Measurements from ENCODE around the gene TMCO5A. TPM values are rescaled to one million over a fixed set of nuclear protein-coding genes. Genes with fewer than 3 reads are reported as not detected.

TMCO5A gene
- total RNA-seq, result not detected
- not detected for polyA plus RNA-seq
- long read RNA-seq, donor 1, result 0 reads
- long read RNA-seq, donor 2, result 0 reads

GRCh38 chr15:37934340-37934739 is at the start of gene TMCO5A:
Gene TMCO5A (plus strand): TSS chr15:37934640. CDS start chr15:37936324, 1,684 bp downstream.
- intact Hi-C loops (cut with DNase I; ENCODE audit: low total_unique reads), result no loop called here
- 63 to 73% (median 68%) methylated on average over 1 of the region's 1 CpG for WGBS, 5 donors
- TF ChIP-seq CTCF (IDR thresholded peaks at IDR 0.05 in 8 of 11, conservative IDR thresholded peaks at IDR 0.05 in 3 of 11) (no peak), POLR2AphosphoS5 (IDR thresholded peaks at IDR 0.05) (no peak), POLR2A (IDR thresholded peaks at IDR 0.05) (no peak)
- H3K9me3 ChIP-seq, result no peaks in the 10 kb centered on the region
- DNase-seq, result no peak
- no peaks in the 10 kb centered on the region for H3K36me3 ChIP-seq
- H3K27ac ChIP-seq, result no peak within 1 kb of the TSS
- H3K4me3 ChIP-seq, result no peak within 1 kb of the TSS
- no peaks in the 10 kb centered on the region for H3K27me3 ChIP-seq (replicated peaks in 1 of 7)
- H3K4me1 ChIP-seq, result no peaks in the 10 kb centered on the region

GRCh38 chr15:37885651-37886050 is 48.8 kb upstream of the TMCO5A start:
- TF ChIP-seq POLR2A (IDR thresholded peaks at IDR 0.05) (no peak), POLR2AphosphoS5 (IDR thresholded peaks at IDR 0.05) (no peak), CTCF (IDR thresholded peaks at IDR 0.05 in 8 of 11, conservative IDR thresholded peaks at IDR 0.05 in 3 of 11) (no peak)
- intact Hi-C loops (cut with DNase I; ENCODE audit: low total_unique reads), result no loop called here

GRCh38 chr15:37888356-37888755 is 46.1 kb upstream of the TMCO5A start:
- intact Hi-C loops (cut with DNase I; ENCODE audit: low total_unique reads), result no loop called here
- H3K4me1 ChIP-seq, result no peaks in the 10 kb centered on the region
- TF ChIP-seq POLR2A (IDR thresholded peaks at IDR 0.05) (no peak), POLR2AphosphoS5 (IDR thresholded peaks at IDR 0.05) (no peak), CTCF (IDR thresholded peaks at IDR 0.05 in 8 of 11, conservative IDR thresholded peaks at IDR 0.05 in 3 of 11) (no peak)
- H3K9me3 ChIP-seq, result no peaks in the 10 kb centered on the region
- WGBS, 5 donors, result 91 to 97% (median 95%) methylated on average over 4 of the region's 4 CpGs
- H3K27ac ChIP-seq, result no peak overlapping the region
- H3K36me3 ChIP-seq, result no peaks in the 10 kb centered on the region
- DNase-seq, result no peak
- peaks cover 0 to 14% (median 0%) of the 10 kb centered on the region in 7 donors for H3K27me3 ChIP-seq (replicated peaks in 1 of 7)
- no peak overlapping the region for H3K4me3 ChIP-seq

More at GRCh38 chr15:37885651-37886050, 48.8 kb upstream of the TMCO5A start:
- H3K4me1 ChIP-seq, result no peaks in the 10 kb centered on the region
- no peak for DNase-seq
- H3K4me3 ChIP-seq, result no peak overlapping the region
- no peaks in the 10 kb centered on the region for H3K36me3 ChIP-seq
- H3K27me3 ChIP-seq (replicated peaks in 1 of 7), result peaks cover 0 to 5% (median 0%) of the 10 kb centered on the region in 7 donors
- H3K9me3 ChIP-seq, result no peaks in the 10 kb centered on the region
- H3K27ac ChIP-seq, result no peak overlapping the region

GRCh38 chr15:37891766-37892368 is 42.6 kb upstream of the TMCO5A start:
- no peaks in the 10 kb centered on the region for H3K4me1 ChIP-seq

More at GRCh38 chr15:37891766-37892368, 42.6 kb upstream of the TMCO5A start:
- peak in 9 of 11 experiments; percentile 40 to 68 (median 57) for TF ChIP-seq CTCF (IDR thresholded peaks at IDR 0.05 in 8 of 11, conservative IDR thresholded peaks at IDR 0.05 in 3 of 11)
- TF ChIP-seq POLR2A (IDR thresholded peaks at IDR 0.05), result no peak
- Histone ChIP-seq H3K9me3 (no peaks in the 10 kb centered on the region), H3K4me3 (no peak overlapping the region), H3K36me3 (no peaks in the 10 kb centered on the region), H3K27ac (no peak overlapping the region), H3K27me3 (replicated peaks in 1 of 7) (peaks cover 0 to 14% (median 0%) of the 10 kb centered on the region in 7 donors)
- DNase-seq, result no peak
- intact Hi-C loops (cut with DNase I; ENCODE audit: low total_unique reads), result no loop called here
- WGBS, 5 donors, result 47 to 59% (median 54%) methylated on average over 4 of the region's 4 CpGs
